Stimulated activated CD8-positive, alpha-beta memory T cell treated with anti-CD3 and anti-CD28 coated beads, Interleukin-2, amount 100 ng/mL, for 48 hours (primary cell): ENCODE measurements around the gene SLC37A2.

ENCODE experiments used
- DNase-seq, 2 donors: peaks; one replicate each; pipeline ENCODE4 v3.0.0-alpha.2; 2020; ENCODE audit warnings: low read depth in 2 of 2

Gene SLC37A2

GRCh38 chr11:125071435-125071834, 8.3 kb downstream of the SLC37A2 start:
- no peak for DNase-seq

DNA sequence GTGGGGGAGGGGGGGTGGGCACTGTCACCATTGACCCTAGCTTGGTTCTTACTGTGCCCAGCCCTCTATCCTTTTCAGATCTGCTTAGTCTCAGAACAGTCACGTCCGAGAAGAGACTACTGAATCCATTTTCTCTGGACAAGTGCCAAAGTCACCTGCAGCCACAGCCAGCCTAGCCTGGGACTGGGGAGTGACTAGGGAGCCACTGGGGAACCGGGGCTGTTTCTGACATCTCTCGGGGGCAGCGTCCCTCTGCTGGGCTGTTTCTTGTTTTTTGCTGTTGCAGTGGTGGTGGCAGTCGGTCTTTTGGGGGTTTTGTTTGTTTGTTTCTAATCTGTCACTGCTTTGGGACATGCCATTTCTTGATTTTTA, 8.7 kb downstream of the SLC37A2 start:
- DNase-seq, result no peak

DNA sequence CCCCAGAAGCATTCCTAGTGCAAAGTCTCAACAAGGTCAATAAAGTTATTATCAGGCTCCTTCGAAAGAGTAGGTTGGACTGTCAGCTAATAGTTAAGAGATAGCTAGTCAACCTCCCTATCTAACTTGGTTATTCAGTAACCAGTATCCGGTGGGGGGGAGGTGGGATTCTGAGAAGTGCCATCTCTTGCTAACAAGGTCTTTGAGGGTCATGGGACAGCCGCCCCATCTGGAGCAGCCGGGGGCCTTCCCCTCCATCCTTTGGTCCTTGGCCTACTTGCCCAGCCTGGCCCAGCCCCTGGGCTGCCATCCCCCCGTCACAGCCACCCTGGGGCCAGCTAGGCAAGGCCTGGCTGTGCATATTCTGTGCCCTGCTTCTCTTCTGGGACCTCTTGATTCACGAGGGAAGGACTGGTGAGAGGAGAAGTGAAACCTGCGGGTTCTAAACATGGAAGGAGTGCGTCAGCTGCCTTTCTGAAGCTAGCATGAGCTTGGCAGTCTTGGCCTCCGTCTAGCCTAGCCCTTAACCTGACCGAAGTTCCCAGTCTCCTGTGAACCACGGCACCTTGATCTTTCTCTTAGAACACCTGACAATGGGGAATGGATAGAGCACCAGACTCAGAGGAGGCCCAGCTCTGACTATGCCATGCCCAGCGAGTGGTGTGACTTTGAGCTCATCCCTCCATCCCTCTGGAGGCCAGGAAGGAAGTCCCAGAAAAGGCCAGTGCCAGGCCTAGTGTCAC, 9.3 kb downstream of the SLC37A2 start:
- no peak for DNase-seq

GRCh38 chr11:125072961-125073590, 10.0 kb downstream of the SLC37A2 start:
- DNase-seq, result no peak

GRCh38 chr11:125073616-125074483, 10.7 kb downstream of the SLC37A2 start:
- no peak for DNase-seq

GRCh38 chr11:125074511-125075241, 11.6 kb downstream of the SLC37A2 start:
- DNase-seq, result no peak

DNA sequence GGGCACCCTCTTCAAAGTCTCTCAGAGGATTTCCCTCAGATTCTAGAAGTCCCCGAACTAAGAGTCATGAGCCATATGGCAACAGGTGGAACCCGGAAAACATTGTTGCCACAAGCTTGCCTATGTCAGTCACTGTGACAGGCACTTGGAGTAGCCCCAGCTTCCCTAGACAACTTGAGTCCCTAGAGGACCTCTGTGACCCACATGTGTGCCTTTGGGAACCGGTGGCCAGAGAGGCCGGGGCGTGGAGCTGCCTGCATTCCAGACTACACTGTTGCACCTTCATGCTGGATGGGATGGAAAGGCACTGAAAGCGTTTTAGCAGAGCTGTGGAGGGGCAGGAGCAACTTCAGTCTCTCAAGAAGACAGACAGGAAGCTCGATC, 12.1 kb downstream of the SLC37A2 start:
- DNase-seq, result no peak

- DNase-seq, result no peak
Observed at GRCh38 chr11:125075900-125076317, 12.8 kb downstream of the SLC37A2 start.

GRCh38 chr11:125076378-125076945, 13.4 kb downstream of the SLC37A2 start:
- DNase-seq, result no peak

GRCh38 chr11:125078016-125078415, 14.9 kb downstream of the SLC37A2 start:
- DNase-seq, result no peak

DNA sequence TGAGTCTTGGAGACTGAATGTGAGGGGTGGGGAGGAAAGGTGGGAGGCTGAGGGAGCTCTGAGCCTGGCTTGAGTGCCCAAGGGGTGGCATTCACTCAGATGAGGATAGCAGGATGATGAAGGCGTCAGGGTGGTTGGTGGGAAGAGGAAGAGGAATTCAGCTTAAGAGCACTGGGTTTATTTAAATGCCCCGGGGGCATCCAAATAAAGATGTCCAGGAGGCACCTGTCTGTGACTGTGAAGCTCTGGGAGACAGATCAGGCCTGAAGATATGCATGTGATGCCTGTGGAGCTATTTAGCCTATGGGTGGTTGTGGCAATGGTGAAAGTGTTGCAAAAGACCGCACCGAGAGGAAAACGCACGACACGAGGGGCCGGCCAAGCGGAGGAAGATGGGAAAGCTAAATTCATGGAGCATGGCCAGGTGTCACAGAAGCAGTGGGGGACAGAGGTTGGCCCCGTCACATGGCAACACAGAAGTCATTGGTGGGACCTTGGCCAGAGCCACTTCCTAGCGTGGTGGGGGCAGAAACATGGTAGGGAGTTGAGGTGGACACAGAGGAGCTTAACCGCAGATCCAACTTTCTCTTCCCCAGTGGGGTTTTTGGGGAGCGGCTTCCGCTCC, 15.5 kb downstream of the SLC37A2 start:
- no peak for DNase-seq

DNA sequence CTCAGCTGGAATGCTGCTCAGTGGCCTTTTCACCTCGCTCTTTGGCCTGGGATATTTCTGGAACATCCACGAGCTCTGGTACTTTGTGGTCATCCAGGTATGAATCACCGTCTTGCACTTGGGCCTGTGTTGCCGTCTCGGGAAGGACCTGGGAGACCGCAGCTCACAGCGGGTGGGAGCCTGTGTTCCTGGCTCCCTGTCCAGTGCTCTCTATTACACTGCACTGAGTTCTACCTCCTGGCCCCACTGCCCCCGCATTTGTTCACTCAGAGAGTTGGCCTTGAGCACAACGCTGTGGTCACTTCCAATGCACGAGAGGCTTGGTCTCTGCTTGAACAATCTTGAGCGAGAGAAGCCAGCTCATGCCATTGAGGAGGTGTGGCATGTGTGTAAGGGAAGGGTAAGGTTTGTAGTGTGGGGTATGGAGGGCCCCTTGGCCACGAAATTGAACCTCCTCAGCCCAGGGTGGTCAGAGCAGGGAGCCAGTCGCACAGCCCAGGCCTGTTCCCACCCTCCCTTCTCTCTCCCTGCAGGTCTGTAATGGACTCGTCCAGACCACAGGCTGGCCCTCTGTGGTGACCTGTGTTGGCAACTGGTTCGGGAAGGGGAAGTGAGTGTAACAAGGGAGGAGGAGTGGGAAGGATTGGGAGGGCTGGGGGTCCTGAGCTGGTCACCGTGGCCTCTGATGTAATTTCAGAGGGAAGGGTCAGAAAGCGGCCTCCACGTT, 16.2 kb downstream of the SLC37A2 start:
- DNase-seq, result no peak

- no peak for DNase-seq
Observed at GRCh38 chr11:125079878-125080530, 16.9 kb downstream of the SLC37A2 start.

DNA sequence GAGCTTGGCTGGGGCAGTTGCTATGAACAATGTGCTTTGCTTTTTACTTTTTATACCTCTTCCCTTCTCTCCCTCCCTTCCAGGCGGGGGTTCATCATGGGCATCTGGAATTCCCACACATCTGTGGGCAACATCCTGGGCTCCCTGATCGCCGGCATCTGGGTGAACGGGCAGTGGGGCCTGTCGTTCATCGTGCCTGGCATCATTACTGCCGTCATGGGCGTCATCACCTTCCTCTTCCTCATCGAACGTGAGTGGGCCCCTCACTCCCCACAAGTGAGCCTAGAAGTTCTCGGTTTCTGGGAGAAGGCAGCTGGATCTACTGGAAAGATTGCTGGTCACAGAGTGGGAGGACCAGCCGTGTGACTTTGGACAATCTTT, 17.4 kb downstream of the SLC37A2 start:
- no peak for DNase-seq

- no peak for DNase-seq
Observed at GRCh38 chr11:125081098-125081798, 18.1 kb downstream of the SLC37A2 start.

DNA sequence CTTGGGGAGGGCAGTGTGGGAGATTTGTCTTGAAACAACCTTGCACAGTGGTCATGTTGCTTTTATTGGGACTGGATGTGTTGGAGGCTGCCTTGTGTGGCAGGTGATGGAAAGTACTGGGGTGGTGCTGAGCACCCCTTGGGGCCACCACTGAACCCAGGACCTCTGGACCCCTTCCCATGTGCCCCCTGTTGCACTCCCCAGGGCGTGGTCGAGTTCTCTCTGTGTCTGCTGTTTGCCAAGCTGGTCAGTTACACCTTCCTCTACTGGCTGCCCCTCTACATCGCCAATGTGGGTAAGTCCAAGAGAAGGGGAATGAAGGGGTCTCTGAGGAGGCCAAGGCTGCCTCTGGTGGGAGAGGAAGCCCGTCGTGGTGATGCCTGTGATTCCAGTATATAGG, 18.9 kb downstream of the SLC37A2 start:
- DNase-seq, result no peak

DNA sequence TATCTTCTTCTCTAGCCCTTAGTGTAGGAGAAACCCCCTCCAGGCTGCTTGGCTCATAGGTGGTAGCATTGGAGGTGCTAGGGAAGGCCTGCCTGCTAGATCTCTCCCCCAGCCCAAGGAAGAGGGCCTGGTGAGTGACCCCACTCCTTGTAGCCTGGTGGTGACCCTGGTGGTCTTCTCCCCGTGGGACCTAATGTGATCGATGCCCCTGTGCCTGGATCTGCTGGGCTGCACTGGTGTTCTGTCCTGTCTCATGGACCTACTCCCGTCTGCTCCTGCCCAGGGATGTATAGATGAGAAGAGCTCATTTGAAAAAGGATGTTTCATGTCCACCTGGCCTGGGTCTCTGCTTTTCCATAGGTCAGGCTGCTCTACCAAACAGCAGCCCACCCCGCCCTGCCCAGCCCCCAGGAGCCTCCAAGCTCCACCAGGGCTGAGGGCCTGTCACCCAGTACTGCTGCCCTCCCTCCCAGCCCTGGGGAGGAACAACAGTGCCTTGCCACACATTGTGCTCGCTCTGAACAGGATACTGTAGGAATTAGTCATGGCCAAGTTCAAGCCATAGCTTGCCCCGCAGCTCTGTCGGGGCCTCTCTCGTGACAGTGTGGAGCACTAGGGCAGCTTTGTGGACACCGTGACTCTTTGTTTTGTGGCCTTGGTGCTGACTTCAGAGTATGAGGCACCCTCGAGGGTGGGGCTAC, 19.7 kb downstream of the SLC37A2 start:
- no peak for DNase-seq

DNA sequence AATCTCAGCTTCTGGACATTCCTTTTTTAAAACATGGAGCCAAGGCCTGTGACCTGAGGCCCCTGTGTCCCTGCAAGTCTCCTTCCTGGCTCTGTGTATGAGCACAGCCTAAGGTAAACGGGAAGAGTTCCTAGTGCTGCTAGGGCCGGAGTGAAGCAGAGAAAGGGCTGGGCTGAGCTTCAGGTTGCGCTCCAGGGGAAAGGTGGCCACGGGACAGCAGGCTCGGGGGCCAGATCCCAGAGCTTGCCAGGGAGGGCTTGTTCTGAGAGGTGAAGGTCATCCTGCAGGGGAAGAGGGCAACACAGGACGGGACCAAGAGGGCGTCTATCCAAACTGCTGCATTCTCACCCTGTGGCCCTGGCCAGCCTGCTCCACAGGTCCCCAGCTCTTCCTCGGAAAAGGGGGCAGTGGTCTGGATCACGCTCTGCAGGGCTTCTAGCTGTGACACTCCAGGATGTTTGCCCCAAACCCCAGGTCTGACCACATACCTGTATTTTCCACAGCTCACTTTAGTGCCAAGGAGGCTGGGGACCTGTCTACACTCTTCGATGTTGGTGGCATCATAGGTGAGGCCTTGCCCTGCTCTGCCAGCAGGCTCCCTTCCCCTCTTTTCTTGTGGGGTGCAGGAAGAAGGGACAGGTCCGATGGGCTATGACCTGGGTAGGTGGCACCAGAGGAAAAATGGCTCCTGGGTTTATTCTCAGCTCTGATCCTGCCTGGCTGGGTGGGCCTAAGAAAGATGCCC, 20.4 kb downstream of the SLC37A2 start:
- no peak for DNase-seq
